ENCODE measurements around the gene ROR2.

DNA sequence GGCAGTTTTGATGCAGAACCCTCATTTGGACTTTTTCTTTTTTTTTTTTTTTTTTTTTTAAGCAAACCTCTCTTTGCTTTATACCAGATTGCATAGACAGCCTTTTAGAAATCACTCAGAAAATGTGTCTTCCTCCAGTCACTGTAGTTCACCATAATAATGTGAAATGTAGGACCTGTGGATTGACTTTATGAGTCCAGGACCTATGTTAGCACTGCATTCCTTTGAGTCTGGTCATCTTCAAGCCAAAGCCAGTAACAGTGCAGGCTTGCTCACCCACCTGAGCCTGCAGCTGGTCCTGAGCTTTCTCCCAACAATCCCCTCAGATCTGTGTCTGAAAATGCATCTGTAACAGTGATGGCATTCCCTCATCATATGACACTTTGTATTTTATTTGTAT lies 415.7 kb downstream of the ROR2 start:
- TF ChIP-seq POLR2AphosphoS5 (IDR thresholded peaks at IDR 0.05; ENCODE audit: low read depth, low read length) = no peak
- TF ChIP-seq TAF1 (IDR thresholded peaks at IDR 0.05; ENCODE audit: borderline replicate concordance, insufficient read depth, low read length) = no peak
